C4-2B (cell line): ENCODE results near the gene DENND1A.

Experiments
- ZFX ChIP-seq: fragments of 450-650 bp; IDR thresholded peaks from 2 replicates; pipeline ENCODE4 v1.6.1; 2017
- TF ChIP-seq, protein P1 (sequence below): fragments of 450-650 bp; conservative IDR thresholded peaks from 2 replicates; pipeline ENCODE4 v1.5.1; 2017; ENCODE audit warnings: mild to moderate bottlenecking

GRCh38 chr9:123376218-123377071, 553.5 kb downstream of the DENND1A start:
- TF ChIP-seq, protein P1, sequence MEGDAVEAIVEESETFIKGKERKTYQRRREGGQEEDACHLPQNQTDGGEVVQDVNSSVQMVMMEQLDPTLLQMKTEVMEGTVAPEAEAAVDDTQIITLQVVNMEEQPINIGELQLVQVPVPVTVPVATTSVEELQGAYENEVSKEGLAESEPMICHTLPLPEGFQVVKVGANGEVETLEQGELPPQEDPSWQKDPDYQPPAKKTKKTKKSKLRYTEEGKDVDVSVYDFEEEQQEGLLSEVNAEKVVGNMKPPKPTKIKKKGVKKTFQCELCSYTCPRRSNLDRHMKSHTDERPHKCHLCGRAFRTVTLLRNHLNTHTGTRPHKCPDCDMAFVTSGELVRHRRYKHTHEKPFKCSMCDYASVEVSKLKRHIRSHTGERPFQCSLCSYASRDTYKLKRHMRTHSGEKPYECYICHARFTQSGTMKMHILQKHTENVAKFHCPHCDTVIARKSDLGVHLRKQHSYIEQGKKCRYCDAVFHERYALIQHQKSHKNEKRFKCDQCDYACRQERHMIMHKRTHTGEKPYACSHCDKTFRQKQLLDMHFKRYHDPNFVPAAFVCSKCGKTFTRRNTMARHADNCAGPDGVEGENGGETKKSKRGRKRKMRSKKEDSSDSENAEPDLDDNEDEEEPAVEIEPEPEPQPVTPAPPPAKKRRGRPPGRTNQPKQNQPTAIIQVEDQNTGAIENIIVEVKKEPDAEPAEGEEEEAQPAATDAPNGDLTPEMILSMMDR = no peak
- TF ChIP-seq ZFX = no peak
